NCI-H1417 (cell line): ENCODE measurements around the gene HEBP1.

Source experiments
- DNase-seq, 3 experiments: peaks; one replicate each; lab custom pipeline; 2025; lab: John Stamatoyannopoulos, UW

The HEBP1 gene

GRCh38 chr12:13023811-13024530 lies 23.9 kb upstream of the HEBP1 start:
- DNase-seq: peak in 1 of 3 experiments; percentile 67

- no peak for DNase-seq
Observed at GRCh38 chr12:13022851-13023271, 22.8 kb upstream of the HEBP1 start.

DNA sequence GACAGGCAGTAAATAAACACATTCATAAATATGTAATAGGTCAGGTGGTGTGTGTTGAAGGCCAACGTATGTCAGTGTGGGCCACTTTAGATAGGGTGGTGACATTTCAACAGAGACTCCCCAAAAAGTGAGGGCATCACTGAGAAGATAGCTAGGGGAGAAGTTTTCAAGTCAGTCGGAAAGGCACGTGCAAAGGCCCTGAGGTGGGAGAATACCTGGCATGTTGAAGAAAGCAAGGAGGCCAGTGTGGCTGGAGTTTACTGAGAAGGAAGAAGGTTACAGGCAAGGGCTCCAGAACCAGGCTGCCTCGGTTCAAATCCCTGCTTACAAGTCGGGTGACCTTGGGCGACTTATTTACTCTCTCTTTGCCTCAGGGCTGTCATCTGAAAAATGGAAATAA lies 11.0 kb upstream of the HEBP1 start:
- DNase-seq: no peak

DNA sequence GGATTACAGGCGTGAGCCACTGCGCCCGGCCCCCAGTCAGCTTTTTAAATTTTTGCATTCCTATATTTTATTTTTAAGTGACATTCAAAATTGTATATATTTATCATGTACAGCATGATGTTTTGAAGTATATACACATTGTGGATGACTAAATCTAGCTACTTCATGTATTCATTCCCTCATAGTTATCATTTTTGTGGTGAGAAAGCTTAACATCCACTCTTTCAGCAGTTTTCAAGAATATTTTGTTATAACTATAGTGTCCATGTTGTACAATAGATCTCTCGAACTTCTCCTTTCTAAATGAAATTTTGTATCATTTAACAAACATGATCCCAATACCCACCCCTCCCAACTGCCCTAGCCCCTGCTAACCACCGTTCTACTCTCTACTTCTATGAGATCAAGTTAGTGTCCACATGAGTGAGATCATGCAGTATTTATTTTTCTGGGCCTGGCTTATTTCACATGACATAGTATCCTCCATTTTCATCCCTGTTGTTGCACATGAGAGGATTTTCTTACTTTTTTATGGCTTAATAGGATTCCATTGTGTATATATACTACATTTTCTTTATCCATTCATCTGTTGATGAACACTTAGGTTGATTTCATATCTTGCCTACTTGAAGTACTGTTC lies 8.8 kb upstream of the HEBP1 start:
- DNase-seq: no peak

- no peak for DNase-seq
Observed at GRCh38 chr12:13007496-13008233, 7.6 kb upstream of the HEBP1 start.

DNA sequence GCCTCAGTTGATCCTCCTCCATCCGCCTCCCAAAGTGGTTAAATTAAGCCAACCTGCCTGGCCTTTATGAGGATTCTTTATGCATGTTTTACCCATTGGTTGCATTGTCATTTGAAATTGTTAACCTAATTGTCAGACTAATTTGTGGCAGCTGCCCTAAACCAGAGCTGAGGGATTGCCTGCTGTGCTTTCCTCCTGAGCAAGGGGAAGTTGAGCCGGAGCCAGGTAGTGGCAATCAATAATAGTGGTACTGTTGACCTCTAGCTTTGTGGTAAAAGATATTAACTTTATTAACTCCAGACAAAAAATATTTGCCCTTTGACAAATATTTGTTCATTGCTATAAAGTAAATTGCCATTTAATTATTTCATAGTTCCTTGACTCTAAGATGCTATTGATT lies 5.6 kb upstream of the HEBP1 start:
- peak in 2 of 3 experiments; percentile 52 to 81 for DNase-seq

GRCh38 chr12:13004986-13005385 lies 4.9 kb upstream of the HEBP1 start:
- no peak for DNase-seq

- no peak for DNase-seq
Observed at GRCh38 chr12:13004361-13004760, 4.3 kb upstream of the HEBP1 start.

DNA sequence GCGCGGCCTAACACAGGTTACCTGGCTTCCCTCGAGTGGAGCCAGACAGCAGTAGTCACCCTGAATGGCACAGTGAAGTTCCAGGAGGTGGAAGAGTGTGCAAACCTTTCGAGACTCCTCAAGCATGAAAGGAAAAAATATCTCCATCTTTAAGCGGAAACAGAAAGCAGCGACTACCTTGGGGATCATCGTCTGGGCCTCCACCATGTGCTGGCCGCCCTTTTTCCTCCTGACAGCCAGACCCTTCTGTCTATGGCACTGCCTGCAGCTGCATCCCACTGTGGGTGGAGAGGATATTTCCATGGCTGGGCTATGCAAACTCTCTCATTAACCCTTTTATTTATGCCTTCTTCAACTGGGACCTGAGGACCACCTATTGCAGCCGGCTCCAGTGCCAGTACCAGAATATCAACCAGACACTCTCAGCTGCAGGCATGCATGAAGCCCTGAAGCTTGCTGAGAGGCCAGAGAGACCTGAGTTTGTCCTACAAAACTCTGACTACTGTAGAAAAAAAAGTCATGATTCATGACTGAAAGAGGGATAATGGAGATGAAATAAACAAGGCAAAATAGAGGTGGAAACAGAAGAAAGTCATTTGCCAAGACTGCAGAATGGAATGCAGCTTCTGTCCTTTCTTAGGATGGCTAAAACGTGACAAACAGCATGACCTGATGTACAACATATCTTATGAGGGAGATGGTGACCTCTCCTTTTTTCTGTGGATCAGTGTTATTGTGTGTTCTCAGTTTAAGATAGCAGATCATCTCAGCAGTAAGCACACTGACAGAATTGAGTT lies 2.4 kb upstream of the HEBP1 start:
- no peak for DNase-seq

DNA sequence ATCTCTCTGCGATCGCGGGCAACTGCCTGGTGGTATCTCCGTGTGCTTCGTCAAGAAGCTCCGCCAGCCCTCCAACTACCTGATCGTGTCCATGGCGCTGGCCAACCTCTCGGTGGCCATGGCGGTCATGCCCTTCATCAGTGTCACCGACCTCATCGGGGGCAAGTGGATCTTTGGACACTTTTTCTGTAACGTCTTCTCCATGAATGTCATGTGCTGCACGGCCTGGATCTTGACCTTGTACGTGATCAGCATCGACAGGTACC lies 1.6 kb upstream of the HEBP1 start:
- DNase-seq: peak in 1 of 3 experiments; percentile 41

DNA sequence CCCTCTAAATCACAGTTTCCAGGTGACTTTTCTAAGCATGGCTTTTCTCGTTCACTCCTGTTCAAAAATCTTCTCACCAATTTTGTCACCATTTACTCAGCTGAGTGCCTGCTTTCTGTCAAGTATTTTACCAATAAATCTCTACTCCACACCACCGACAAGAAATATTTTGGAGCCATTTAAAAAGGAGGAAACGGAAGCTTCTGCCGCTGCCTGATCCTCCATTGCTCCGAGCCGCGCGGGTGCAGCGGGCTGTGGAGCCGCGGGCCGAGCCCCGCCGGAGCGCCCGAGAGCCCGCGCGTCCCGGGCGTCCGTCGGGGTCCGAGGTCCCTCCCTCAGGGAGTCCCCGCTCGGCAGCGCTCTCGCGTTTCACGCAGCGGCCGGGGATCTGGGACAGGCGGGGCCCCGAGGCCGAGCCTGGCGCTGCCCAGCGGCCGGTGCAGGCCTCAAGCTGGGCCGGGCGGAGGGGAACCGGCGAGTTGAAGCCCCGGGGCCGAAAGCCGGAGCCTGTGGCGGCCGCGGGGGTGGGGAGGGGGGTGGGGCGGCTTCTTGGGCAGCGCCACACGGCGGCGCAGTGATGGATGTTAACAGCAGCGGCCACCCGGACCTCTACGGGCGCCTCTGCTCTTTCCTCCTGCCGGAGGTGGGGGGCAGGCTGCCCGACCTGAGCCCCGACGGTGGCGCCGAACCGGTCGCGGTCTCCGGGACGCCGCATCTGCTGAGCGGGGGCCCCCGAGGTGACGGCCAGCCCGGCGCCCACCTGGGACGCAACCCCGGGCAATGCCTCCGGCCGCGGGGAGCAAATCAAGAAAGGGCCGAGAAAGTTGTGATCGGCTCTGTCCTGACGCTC lies 1.1 kb upstream of the HEBP1 start:
- peak; percentile 47 to 79 (median 77) for DNase-seq

GRCh38 chr12:13000616-13000924 lies 505 bp upstream of the HEBP1 start:
- peak; percentile 53 to 81 (median 80) for DNase-seq

- peak in 1 of 3 experiments; percentile 44 for DNase-seq
Observed at GRCh38 chr12:12999271-12999958, 650 bp downstream of the HEBP1 start.

- no peak for DNase-seq
Observed at GRCh38 chr12:12998248-12998647, 1.8 kb downstream of the HEBP1 start.

GRCh38 chr12:12997734-12998133 lies 2.3 kb downstream of the HEBP1 start:
- no peak for DNase-seq

DNA sequence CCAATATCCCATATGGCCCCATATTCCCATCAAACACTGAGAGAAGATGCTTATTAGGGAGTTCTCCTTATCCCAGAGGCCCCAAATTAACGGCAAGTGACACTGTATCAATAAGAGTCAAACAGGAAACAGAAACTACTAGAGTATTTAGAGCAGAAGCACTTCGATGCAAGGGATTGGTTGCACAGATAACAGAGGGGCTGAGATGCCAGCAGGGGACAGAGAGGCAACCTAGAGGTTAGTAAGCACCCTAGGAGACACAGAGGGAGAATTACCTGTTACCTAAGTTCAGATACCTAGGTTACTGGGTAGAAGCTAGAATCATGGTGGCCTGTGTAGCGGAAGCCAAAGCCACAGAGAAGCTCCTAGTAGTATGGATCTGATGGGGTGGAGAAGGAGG lies 2.9 kb downstream of the HEBP1 start:
- no peak for DNase-seq

DNA sequence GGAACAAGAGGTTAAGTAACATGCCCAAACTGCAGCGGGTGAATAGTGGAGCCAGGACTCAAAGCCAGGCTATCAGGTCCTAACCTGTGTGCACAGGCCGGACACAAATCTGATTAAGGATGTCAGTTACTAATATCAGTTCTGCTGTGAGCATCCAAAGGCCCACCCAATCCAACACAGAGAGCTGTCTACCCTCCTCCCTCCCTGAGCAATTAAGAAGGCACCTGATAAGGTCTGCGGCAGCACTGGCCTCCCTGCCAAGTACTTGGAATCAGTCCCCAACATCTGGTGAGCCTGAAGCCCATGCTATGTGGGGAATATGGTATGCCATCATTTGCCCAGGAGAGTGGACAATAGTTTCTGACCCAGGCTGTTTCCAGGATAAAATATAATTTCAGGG lies 3.9 kb downstream of the HEBP1 start:
- DNase-seq: no peak

- DNase-seq: no peak
Observed at GRCh38 chr12:12995088-12995487, 5.0 kb downstream of the HEBP1 start.

- DNase-seq: no peak
Observed at GRCh38 chr12:12993367-12993766, 6.7 kb downstream of the HEBP1 start.

- no peak for DNase-seq
Observed at GRCh38 chr12:12992418-12993130, 7.5 kb downstream of the HEBP1 start.
